Left lung (tissue), 10 donors: ENCODE data around the gene USP32. TPM values are rescaled to one million over a fixed set of nuclear protein-coding genes. Genes with fewer than 3 reads are reported as not detected.
"Not testable (repeated sequence)": the region's sequence is repeated elsewhere in the genome, so short reads cannot be mapped to it uniquely, and the experiment has no call there.

Experiments used
- ATAC-seq: fragments of 200-7000 bp; cut with Tn5 transposase; one replicate; pipeline ENCODE4 v1.9.1; 2020; ENCODE audit warnings: moderate library complexity
- DNase-seq, 4 donors: peaks; one replicate each; pipeline ENCODE4 v3.0.0-alpha.2; 2013 to 2020
- H3K27ac ChIP-seq, 2 donors: fragments of 200-600 bp; sonication (generic) in 1 of 2; one replicate each; pipeline versions ENCODE4 v1.5.0 to v1.8.0; 2020 to 2021
- H3K27me3 ChIP-seq, 2 donors: fragments of 200-600 bp; sonication (generic) in 1 of 2; one replicate each; pipeline versions ENCODE4 v1.5.0 to v1.8.0; 2020 to 2021
- H3K36me3 ChIP-seq, 2 donors: fragments of 200-600 bp; sonication (generic) in 1 of 2; one replicate each; pipeline versions ENCODE4 v1.5.0 to v1.8.0; 2020 to 2021
- H3K4me1 ChIP-seq, 2 donors: fragments of 200-600 bp; one replicate each; pipeline ENCODE4 v1.8.0; 2021
- H3K4me3 ChIP-seq, 2 donors: fragments of 200-600 bp; sonication (generic) in 1 of 2; one replicate each; pipeline versions ENCODE4 v1.5.0 to v1.8.0; 2020 to 2021; ENCODE audit warnings: mild to moderate bottlenecking in 1 of 2
- H3K9me3 ChIP-seq, 2 donors: fragments of 200-600 bp; sonication (generic) in 1 of 2; one replicate each; pipeline versions ENCODE4 v1.5.0 to v1.8.0; 2020 to 2021
- CTCF ChIP-seq, 2 donors: fragments of 200-600 bp; sonication (generic) in 1 of 2; IDR thresholded peaks; one replicate each; pipeline versions ENCODE4 v1.5.0 to v1.8.0; 2021; ENCODE audit warnings: antibody characterized with exemption in 2 of 2
- intact Hi-C, 2 donors: fragments of 100-400 bp; cut with DNase I; formaldehyde crosslinking; loops; one replicate each; pipeline versions ENCODE4 v1.11.2 to v1.14.2; 2022
- polyA plus RNA-seq, 6 donors: library from polyadenylated mRNA; unstranded; fragments of 120-200 nt; gene quantifications; one replicate each; pipeline ENCODE4 v1.2.1, GENCODE V29; 2013; ENCODE audit not compliant: insufficient read length in 6 of 6
- total RNA-seq, 2 donors: library from RNA; stranded (reverse); fragmentation: NEBNext Ultra II Directional; extraction: Animal tissue kit (Norgen Biotek cat#: 25700); gene quantifications; one replicate each; pipeline ENCODE4 v1.2.1, GENCODE V29; 2021
- donor health status: DM: no; HTN: yes; CAD: no.
- donor health status: DM: no; HTN: no; CAD: no.

Gene USP32
- total and polyA plus RNA-seq, 8 donors: 30.7 to 73.2 (median 37.7) TPM

GRCh38 chr17:60333628-60334031 lies 58.3 kb downstream of the USP32 start:
- Histone ChIP-seq H3K9me3 (no peaks in the 10 kb centered on the region), H3K36me3 (peaks cover 0 to 17% of the 10 kb centered on the region in 2 donors), H3K27ac (no peak overlapping the region), H3K27me3 (no peaks in the 10 kb centered on the region), H3K4me1 (no peaks in the 10 kb centered on the region), H3K4me3 (no peak overlapping the region)
- no peak for TF ChIP-seq CTCF (IDR thresholded peaks at IDR 0.05)
- intact Hi-C loops: no loop called here
- ATAC-seq (peak; percentile 30), DNase-seq (peak in 2 of 4 donors; percentile 23 to 36)

- H3K4me3 ChIP-seq, intact Hi-C loops, ATAC-seq, H3K9me3 ChIP-seq, DNase-seq, H3K27ac ChIP-seq, H3K27me3 ChIP-seq, H3K4me1 ChIP-seq: not testable (repeated sequence)
- H3K36me3 ChIP-seq: peaks cover 0 to 18% of the 10 kb centered on the region in 2 donors
Measured at GRCh38 chr17:60333072-60333471, 58.9 kb downstream of the USP32 start.

GRCh38 chr17:60332574-60332973 lies 59.4 kb downstream of the USP32 start:
- H3K27ac ChIP-seq: no peak overlapping the region
- peaks cover 0 to 18% of the 10 kb centered on the region in 2 donors for H3K36me3 ChIP-seq
- no peak for DNase-seq

GRCh38 chr17:60330731-60331130 lies 61.2 kb downstream of the USP32 start:
- no peak overlapping the region for H3K27ac ChIP-seq
- H3K36me3 ChIP-seq: peaks cover 0 to 18% of the 10 kb centered on the region in 2 donors
- H3K27me3 ChIP-seq: no peaks in the 10 kb centered on the region
- ATAC-seq (no peak), DNase-seq (no peak)
- no peak for TF ChIP-seq CTCF (IDR thresholded peaks at IDR 0.05)
- no peaks in the 10 kb centered on the region for H3K4me1 ChIP-seq
- H3K4me3 ChIP-seq: no peak overlapping the region
- no peaks in the 10 kb centered on the region for H3K9me3 ChIP-seq
- intact Hi-C loops: no loop called here

More at GRCh38 chr17:60332574-60332973, 59.4 kb downstream of the USP32 start:
- Histone ChIP-seq H3K27me3 (no peaks in the 10 kb centered on the region), H3K4me1 (no peaks in the 10 kb centered on the region), H3K4me3 (no peak overlapping the region), H3K9me3 (no peaks in the 10 kb centered on the region)
- intact Hi-C loops: no loop called here
- ATAC-seq: no peak
- no peak for TF ChIP-seq CTCF (IDR thresholded peaks at IDR 0.05)

- Histone ChIP-seq H3K27ac (no peak overlapping the region), H3K4me3 (no peak overlapping the region), H3K36me3 (peaks cover 0 to 22% of the 10 kb centered on the region in 2 donors), H3K9me3 (no peaks in the 10 kb centered on the region), H3K4me1 (no peaks in the 10 kb centered on the region), H3K27me3 (no peaks in the 10 kb centered on the region)
- no peak for ATAC-seq
- no peak for TF ChIP-seq CTCF (IDR thresholded peaks at IDR 0.05)
- intact Hi-C loops: no loop called here
- DNase-seq: no peak
Measured at GRCh38 chr17:60328679-60329078, 63.3 kb downstream of the USP32 start.

GRCh38 chr17:60327901-60328273 lies 64.0 kb downstream of the USP32 start:
- no peak for TF ChIP-seq CTCF (IDR thresholded peaks at IDR 0.05)
- ATAC-seq (no peak), DNase-seq (no peak)
- intact Hi-C loops: no loop called here
- Histone ChIP-seq H3K4me1 (no peaks in the 10 kb centered on the region), H3K27ac (no peak overlapping the region), H3K36me3 (peaks cover 0 to 22% of the 10 kb centered on the region in 2 donors), H3K9me3 (no peaks in the 10 kb centered on the region), H3K4me3 (no peak overlapping the region), H3K27me3 (no peaks in the 10 kb centered on the region)
